C4-2B (cell line): ENCODE measurements around the gene STEAP4.

Source experiments
- CTCF ChIP-seq: fragments of 450-650 bp; conservative IDR thresholded peaks from 2 replicates; pipeline ENCODE4 v1.5.1; 2017; ENCODE audit warnings: mild to moderate bottlenecking
- ZFX ChIP-seq: fragments of 450-650 bp; IDR thresholded peaks from 2 replicates; pipeline ENCODE4 v1.6.1; 2017

GRCh38 chr7:88290491-88290890 is 16.2 kb downstream of the STEAP4 start:
- TF ChIP-seq CTCF = no peak
- TF ChIP-seq ZFX = no peak
